CD4-positive, alpha-beta T cell (primary cell): ENCODE measurements around the gene CDC42SE1. TPM values are rescaled to one million over a fixed set of nuclear protein-coding genes. Genes with fewer than 3 reads are reported as not detected.

ENCODE experiments used
- ATAC-seq: fragments of 200-7000 bp; cut with Tn5 transposase; one replicate; pipeline ENCODE4 v1.10.0; 2022; ENCODE audit warnings: mild to moderate bottlenecking; ENCODE audit not compliant: poor library complexity
- CTCF ChIA-PET: fragments of 350-600 bp; sonication (Branson Sonifier 250); formaldehyde crosslinking; loops from one replicate; lab custom pipeline; 2021; ENCODE audit warnings: antibody characterized with exemption, inconsistent platforms; lab: Charles Lee
- POLR2A ChIA-PET: fragments of 350-600 bp; sonication (Branson Sonifier 250); formaldehyde crosslinking; loops from one replicate; lab custom pipeline; 2021; ENCODE audit warnings: antibody characterized with exemption, inconsistent platforms; lab: Charles Lee
- DNase-seq, 14 experiments: peaks; one replicate each; pipeline ENCODE4 v3.0.0-alpha.2; 2013 to 2020; ENCODE audit warnings: mixed read lengths in 2 of 14
- H3K27ac ChIP-seq, 2 donors: one replicate each; pipeline versions ENCODE4 v1.5.1 to v1.7.0; 2013; ENCODE audit warnings: low read length in 2 of 2, low read depth in 1 of 2, mild to moderate bottlenecking in 1 of 2
- H3K27me3 ChIP-seq, 2 experiments: 1 replicate in 1 of 2; 2 replicates in 1 of 2; pipeline versions ENCODE4 v1.6.1 to v1.7.0; 2013; ENCODE audit warnings: low read length in 2 of 2, control low read depth in 1 of 2, mild to moderate bottlenecking in 1 of 2, moderate library complexity in 1 of 2; ENCODE audit not compliant: insufficient read depth in 2 of 2, control insufficient read depth in 1 of 2
- H3K36me3 ChIP-seq: one replicate; pipeline ENCODE4 v1.6.1; 2013; ENCODE audit warnings: low read length, control low read depth; ENCODE audit not compliant: insufficient read depth
- H3K4me1 ChIP-seq: one replicate; pipeline ENCODE4 v1.6.1; 2013; ENCODE audit warnings: low read length, control low read depth; ENCODE audit not compliant: insufficient read depth
- H3K4me3 ChIP-seq: one replicate; pipeline ENCODE4 v1.5.1; 2013; ENCODE audit warnings: mild to moderate bottlenecking, low read length, moderate library complexity
- H3K9me3 ChIP-seq, 2 experiments: 1 replicate in 1 of 2; 2 replicates in 1 of 2; pipeline versions ENCODE4 v1.6.1 to v1.7.0; 2013; ENCODE audit warnings: low read length in 2 of 2, mild to moderate bottlenecking in 2 of 2, control low read depth in 1 of 2, moderate library complexity in 1 of 2; ENCODE audit not compliant: control insufficient read depth in 1 of 2, insufficient read depth in 1 of 2
- H3K27ac Mint-ChIP-seq: one replicate; pipeline ENCODE4 v1.8.0; 2020; ENCODE audit warnings: mixed read lengths
- H3K27me3 Mint-ChIP-seq: one replicate; pipeline ENCODE4 v1.8.0; 2021; ENCODE audit warnings: mixed read lengths
- H3K36me3 Mint-ChIP-seq: one replicate; pipeline ENCODE4 v1.8.0; 2021; ENCODE audit warnings: low read depth, mixed read lengths
- H3K4me1 Mint-ChIP-seq: one replicate; pipeline ENCODE4 v1.8.0; 2021; ENCODE audit warnings: low read depth, mixed read lengths
- H3K4me3 Mint-ChIP-seq: one replicate; pipeline ENCODE4 v1.8.0; 2020; ENCODE audit warnings: mild to moderate bottlenecking, mixed read lengths
- H3K9me3 Mint-ChIP-seq: one replicate; pipeline ENCODE4 v1.8.0; 2020; ENCODE audit warnings: mixed read lengths
- intact Hi-C, 2 experiments: fragments of 100-400 bp; cut with DNase I in 1 of 2; cut with micrococcal nuclease in 1 of 2; formaldehyde crosslinking; loops; one replicate each; pipeline versions ENCODE4 v1.15.1 to v1.9.0; 2023 to 2025; cut with DNase I, micrococcal nuclease
- total RNA-seq, 174 experiments: library from RNA in 2 of 174; stranded (reverse) in 2 of 174; gene quantifications; one replicate each; pipeline ENCODE4 v1.2.3 and lab custom pipeline; 2021 to 2026
- TF ChIP-seq, protein P1 (sequence below): fragments of 200-600 bp; IDR thresholded peaks from one replicate; pipeline ENCODE4 v1.8.0; 2022; ENCODE audit warnings: antibody characterized with exemption, mild to moderate bottlenecking

The CDC42SE1 gene
- total RNA-seq, 2 experiments from 2014 or later: 401 to 404 TPM

DNA sequence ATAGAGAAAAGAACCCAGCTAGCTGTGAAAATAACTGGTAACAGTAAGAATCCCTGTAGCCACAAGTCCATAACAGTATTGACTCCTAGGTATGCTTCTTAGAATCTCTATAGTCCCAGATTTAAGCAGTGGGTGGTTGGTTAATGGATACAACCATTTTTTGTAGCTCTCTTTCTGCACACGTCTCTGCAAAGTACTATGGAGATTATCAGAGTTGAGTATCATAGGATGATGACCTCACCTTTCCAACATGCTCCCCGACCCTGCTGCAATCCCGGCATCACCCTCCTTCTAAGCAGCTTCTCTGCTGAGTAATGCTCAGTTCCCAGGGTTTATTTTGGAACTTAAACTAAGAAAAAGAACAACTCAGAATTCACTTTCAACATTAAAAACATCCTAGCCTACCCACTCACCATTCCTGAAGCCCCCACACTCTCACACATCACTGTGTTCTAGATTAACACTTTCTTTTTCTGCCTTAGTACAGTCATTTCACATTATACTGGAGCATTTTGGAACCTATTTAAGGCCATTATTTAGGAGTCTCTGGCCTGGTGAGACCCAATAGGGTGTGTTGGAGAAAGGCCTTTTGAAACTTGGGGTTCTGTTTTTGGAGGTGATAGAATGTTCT, 3.4 kb upstream of the CDC42SE1 start:
- ATAC-seq (no peak), DNase-seq (no peak)
- H3K36me3 Mint-ChIP-seq: peaks cover 19% of the 10 kb centered on the region
- peaks cover 23% of the 10 kb centered on the region for H3K4me1 Mint-ChIP-seq
- H3K27me3 Mint-ChIP-seq: no peaks in the 10 kb centered on the region
- no peak overlapping the region for H3K4me3 ChIP-seq
- H3K4me3 Mint-ChIP-seq: peak overlapping the region; percentile 6
- ChIA-PET CTCF (interaction anchor here (0.7 to 1.9 kb wide), 2 partner anchors 8 to 39 kb away, joined by 4 to 11 read pairs; partner anchors contain the start of gene GABPB2), POLR2A (interaction anchor here (1.1 to 7.1 kb wide), 2 partner anchors 14 to 15 kb away, joined by 3 to 144 read pairs; partner anchors contain the start of gene C1orf56)
- no peak overlapping the region for H3K27ac Mint-ChIP-seq
- intact Hi-C loops: no loop called here
- peaks cover 4% of the 10 kb centered on the region for H3K36me3 ChIP-seq
- H3K9me3 Mint-ChIP-seq: no peaks in the 10 kb centered on the region
- no peaks in the 10 kb centered on the region for H3K9me3 ChIP-seq
- H3K4me1 ChIP-seq: peaks cover 12% of the 10 kb centered on the region
- TF ChIP-seq, protein P1, sequence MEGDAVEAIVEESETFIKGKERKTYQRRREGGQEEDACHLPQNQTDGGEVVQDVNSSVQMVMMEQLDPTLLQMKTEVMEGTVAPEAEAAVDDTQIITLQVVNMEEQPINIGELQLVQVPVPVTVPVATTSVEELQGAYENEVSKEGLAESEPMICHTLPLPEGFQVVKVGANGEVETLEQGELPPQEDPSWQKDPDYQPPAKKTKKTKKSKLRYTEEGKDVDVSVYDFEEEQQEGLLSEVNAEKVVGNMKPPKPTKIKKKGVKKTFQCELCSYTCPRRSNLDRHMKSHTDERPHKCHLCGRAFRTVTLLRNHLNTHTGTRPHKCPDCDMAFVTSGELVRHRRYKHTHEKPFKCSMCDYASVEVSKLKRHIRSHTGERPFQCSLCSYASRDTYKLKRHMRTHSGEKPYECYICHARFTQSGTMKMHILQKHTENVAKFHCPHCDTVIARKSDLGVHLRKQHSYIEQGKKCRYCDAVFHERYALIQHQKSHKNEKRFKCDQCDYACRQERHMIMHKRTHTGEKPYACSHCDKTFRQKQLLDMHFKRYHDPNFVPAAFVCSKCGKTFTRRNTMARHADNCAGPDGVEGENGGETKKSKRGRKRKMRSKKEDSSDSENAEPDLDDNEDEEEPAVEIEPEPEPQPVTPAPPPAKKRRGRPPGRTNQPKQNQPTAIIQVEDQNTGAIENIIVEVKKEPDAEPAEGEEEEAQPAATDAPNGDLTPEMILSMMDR: no peak
- no peak overlapping the region for H3K27ac ChIP-seq
- no peaks in the 10 kb centered on the region for H3K27me3 ChIP-seq

DNA sequence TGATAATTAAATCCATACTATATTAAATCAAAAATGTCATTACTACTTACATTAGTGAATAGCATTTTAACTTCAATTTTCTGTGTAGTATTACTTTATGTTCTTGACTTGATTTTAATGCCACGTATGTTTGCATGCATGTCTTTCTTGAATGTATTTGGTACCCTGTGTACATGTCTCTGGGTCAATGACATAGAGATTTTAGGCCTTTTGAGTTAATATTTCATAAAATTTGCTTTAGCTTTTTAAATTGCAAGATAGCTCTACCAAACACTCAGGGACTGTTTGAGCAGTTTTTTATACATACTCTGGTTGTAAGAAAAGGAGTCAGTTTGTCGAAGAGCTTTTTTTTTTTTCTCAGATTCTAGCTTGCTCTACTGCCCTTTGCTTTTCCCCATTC, 2.3 kb upstream of the CDC42SE1 start:
- intact Hi-C loops: no loop called here
- POLR2A ChIA-PET: interaction anchor here (1.1 to 7.7 kb wide), 3 partner anchors 9 to 95 kb away, joined by 3 to 144 read pairs (median 78); partner anchors contain the start of genes C1orf56 and GABPB2

DNA sequence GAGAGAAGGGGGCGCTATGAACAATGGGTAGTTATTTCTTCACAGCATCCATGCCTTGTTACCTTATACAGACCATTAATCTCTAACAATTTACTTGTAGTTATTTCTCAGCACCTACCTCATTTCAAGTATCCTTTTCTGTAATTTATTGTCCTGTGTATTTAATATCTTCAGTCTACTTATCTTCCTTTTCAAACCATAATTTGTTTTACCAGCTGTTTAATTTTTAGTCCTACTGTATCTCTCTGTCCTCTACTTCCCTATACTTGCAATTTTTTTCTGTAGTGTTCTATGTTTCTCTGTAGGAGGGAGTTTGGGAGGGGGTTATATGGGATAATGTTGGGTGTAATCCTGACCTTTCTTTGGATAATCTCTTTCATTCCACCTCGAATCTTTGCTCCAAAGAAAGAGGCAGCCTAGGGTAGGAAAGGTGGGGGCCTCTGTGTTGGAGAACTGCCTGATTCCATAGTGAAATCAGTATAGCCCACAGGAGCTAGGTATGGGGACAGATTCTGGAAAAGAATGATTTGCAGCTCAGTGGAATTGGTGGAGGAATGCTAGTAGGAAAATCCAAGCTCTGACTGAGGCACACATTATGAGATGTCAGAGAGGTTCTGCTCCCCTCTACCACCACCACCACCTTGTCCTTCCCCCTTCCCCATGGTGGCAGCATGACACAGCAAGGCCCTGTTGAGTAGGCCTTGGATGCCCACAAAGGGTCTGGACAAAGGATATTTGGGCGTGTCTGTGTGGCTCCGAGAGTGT, 1.4 kb upstream of the CDC42SE1 start:
- H3K4me3 ChIP-seq: peak overlapping the region; percentile 64
- ATAC-seq: no peak
- intact Hi-C loops: no loop called here
- H3K4me3 Mint-ChIP-seq: peak overlapping the region; percentile 97
- POLR2A ChIA-PET: interaction anchor here (1.9 to 7.7 kb wide), 4 partner anchors 10 to 97 kb away, joined by 12 to 144 read pairs (median 56); partner anchors contain the start of genes C1orf56, GABPB2, MINDY1 and TNFAIP8L2
- peaks cover 40% of the 10 kb centered on the region for H3K4me1 Mint-ChIP-seq
- DNase-seq: no peak
- peaks cover 38% of the 10 kb centered on the region for H3K36me3 Mint-ChIP-seq
- TF ChIP-seq, protein P1: no peak
- no peaks in the 10 kb centered on the region for H3K27me3 ChIP-seq
- peaks cover 15% of the 10 kb centered on the region for H3K36me3 ChIP-seq
- H3K9me3 ChIP-seq: no peaks in the 10 kb centered on the region
- H3K27me3 Mint-ChIP-seq: no peaks in the 10 kb centered on the region
- H3K4me1 ChIP-seq: peaks cover 27% of the 10 kb centered on the region
- H3K27ac ChIP-seq: no peak overlapping the region
- H3K27ac Mint-ChIP-seq: peak overlapping the region; percentile 90
- CTCF ChIA-PET: interaction anchor here (0.6 to 5.8 kb wide), 7 partner anchors 10 to 42 kb away, joined by 4 to 69 read pairs (median 7); partner anchors contain the start of genes C1orf56 and GABPB2
- H3K9me3 Mint-ChIP-seq: no peaks in the 10 kb centered on the region

More for the DNA sequence above, 2.3 kb upstream of the CDC42SE1 start:
- no peaks in the 10 kb centered on the region for H3K27me3 ChIP-seq
- CTCF ChIA-PET: interaction anchor here (0.7 to 5.8 kb wide), 4 partner anchors 10 to 38 kb away, joined by 4 to 69 read pairs (median 8); partner anchors contain the start of gene GABPB2
- no peaks in the 10 kb centered on the region for H3K9me3 ChIP-seq
- ATAC-seq (no peak), DNase-seq (no peak)
- no peaks in the 10 kb centered on the region for H3K27me3 Mint-ChIP-seq
- peaks cover 32% of the 10 kb centered on the region for H3K4me1 Mint-ChIP-seq
- peaks cover 20% of the 10 kb centered on the region for H3K4me1 ChIP-seq
- H3K36me3 ChIP-seq: peaks cover 7% of the 10 kb centered on the region
- no peak overlapping the region for H3K4me3 ChIP-seq
- H3K9me3 Mint-ChIP-seq: no peaks in the 10 kb centered on the region
- peaks cover 29% of the 10 kb centered on the region for H3K36me3 Mint-ChIP-seq
- TF ChIP-seq, protein P1: no peak
- H3K27ac ChIP-seq: no peak overlapping the region
- peak overlapping the region; percentile 97 for H3K4me3 Mint-ChIP-seq
- peak overlapping the region; percentile 90 for H3K27ac Mint-ChIP-seq
